DMS53 treated with DMSO at 0.1 percent for 48 hours (cell line): ENCODE data around the gene SV2C.

Experiments
- DNase-seq: peaks from one replicate; lab custom pipeline; 2025; ENCODE audit not compliant: unreplicated experiment; lab: John Stamatoyannopoulos, UW

The SV2C gene

DNA sequence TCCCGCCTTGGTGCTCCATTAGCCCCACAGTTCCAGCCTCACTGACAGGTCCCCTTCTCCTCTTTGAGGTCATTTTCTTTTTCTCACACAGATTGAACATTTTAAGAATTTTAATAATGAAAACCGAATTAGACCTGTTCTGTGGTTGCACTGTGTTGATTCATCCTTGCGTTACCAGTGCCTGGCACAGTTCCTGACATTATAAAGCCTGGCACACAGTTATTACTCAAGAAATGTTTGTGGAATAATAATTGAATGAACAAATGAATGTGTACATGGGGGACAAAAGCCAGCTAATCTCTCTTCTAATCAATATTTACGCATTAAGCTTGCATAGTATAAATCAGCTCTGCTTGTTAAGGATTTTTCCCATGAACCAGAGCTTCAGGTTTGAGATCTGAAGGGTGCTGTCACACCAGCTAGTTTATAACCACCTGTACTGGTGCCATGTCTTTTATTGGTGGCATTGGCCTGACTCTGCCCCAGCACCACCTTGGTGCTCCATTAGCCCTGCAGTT, 80.0 kb downstream of the SV2C start:
- DNase-seq, result no peak

DNA sequence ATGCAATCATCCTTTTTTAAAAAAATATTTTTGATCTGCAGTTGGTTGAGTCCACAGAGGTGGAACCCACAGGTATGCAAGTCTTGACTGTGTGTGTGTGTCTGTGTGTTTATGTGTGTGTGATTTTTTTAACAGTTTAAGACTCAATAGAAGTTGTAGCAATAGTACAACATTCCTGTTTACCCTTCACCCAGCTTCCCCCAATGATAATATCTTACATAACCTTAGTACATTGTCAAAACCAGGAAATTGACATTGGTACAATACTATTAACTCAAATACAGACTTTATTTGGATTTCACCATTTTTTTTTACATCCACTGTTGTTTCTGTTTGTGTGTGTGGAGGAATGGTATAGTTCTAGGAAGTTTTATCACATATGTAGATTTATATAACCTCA, 81.8 kb downstream of the SV2C start:
- DNase-seq, result no peak

DNA sequence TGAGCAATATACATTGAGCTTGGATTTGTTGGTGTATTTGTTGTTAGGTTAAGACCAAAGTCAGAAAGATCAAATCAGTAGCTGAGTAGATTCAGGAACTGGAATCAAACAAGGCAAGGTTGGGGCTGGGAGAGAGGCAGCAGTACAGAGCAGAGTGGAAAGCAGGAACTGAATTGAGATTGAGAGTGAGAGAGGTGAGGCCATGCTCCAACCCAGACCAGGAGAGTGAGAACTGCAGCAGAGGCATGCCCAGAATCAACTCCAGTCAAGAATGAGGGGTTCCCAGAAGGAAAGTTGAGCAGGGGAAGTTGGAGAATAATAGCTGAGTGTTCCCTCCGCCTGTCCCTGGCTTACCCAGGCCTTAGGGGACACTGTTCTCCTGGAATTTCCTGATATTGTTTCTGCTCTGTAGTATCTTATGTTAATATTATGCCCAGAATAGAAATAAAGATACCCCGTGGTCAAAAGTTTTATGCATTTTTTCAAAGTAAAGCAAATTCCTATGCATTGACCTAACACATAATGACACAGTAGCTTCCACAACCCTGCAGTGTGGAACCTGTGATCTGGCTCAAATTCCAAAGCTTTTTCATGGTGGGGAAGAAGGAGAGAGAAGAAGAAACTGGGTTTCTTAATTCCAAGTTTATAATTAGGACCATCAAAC, 82.7 kb downstream of the SV2C start:
- no peak for DNase-seq

DNA sequence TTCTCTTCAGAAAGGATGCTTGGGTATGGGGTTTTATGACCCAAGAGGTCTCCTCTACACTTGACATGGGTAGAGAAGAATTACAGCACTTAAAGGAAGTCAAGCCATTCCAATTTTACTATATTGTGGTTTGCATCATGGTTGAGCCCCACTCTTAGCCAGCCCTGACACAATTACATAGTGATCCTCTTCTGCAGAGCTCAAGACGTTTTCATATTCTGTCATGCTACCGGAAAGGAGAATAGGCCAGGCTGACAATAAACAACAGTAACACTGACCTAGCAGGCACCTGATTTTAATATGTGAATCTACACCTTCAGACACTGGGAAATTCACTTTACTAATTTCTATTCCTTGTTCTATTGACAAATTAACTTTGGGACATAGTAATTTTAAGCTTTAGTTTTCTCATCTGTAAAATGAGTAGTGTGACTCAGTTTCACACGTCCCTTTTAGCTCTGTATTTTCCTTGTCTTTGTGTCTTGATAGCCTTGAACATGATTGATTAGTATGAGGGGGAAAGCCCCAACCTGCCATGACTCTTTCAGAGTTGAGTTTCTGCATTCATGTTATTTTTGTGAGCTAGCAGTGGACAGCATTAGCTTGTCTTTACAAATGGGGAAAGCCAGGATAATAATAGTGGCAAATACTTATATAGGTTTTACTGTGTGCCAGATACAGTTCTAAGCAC, 83.8 kb downstream of the SV2C start:
- no peak for DNase-seq

DNA sequence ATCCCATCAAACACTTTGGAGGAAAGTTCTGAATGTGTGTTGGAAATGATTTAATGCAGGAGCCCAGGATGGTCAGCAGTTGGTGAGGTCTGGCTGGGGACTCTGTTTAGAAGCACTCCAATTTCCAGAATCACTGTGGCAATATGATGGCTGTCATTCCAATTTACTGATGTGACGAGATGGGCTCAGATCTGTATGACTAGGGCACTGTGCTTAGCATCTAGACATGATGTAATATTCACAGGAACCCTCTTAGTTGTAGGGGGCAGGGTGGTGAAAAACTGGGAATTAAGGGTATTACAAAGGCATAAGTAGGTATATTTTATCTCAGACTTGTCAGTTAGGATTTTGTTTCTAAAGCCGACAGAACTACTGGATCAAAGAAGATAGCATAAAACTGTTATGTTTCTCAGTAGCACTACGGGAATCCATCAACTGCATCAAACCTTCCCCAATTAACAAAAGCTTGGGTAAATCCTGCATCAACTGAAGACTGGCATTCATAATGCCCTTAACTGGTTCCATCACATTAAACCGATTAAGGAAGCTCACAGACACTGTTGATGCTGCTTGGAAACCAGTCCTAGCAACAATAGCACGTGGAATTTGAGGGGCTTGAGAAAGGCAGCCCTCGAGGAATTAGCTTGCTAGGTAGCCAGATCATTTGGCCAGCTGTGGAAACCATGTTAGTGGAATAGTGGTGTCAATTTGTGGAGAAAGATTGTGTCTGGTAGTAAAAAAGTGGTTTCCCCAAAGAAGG, 86.1 kb downstream of the SV2C start:
- DNase-seq, result no peak

DNA sequence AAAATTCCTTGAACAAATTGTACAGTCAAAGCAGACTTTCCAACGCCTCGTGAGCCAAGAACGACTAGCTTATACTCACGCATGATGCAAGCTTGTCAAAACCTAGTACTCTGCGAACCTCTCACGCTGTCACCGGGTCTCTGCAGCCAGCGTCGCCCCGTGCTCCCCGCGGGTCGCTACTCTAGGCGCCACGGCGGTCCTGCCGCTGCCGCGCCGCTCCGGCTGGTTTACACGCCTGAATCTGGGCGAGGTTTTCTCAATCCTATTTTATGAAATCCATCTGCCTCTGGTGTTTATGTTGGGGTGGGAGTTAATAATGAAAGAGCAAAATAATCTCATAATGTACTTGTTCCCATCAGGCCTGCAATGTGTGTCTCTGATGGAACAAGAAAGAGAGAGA, 90.9 kb downstream of the SV2C start:
- no peak for DNase-seq

DNA sequence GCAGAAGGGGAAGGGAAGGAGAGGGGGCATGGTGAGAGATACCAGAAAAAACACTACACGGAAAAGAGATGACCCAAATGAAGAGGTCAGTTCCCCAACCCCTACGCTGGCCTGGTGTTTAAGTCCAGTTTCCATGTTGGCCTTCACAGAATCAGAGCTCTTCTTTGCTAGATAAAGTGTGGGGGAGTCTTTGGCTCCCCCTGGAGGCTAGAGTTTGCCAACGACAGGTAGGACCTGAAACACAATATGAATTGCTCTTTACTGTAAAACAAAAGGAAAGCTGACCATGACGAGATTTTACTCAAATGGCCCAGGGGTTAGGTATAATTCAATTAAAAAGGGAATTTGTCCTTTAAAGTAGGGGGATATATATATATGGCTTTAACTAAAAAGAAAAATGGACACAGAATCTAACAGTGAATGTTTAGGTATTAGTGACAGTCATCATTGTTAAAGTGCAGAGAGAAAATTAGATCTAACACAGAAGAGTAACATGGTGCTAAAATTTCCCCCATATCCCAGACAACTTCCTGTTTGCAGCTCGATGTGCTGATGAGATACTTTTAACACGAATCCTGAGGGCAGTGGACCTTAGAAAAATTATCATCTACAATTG, 92.0 kb downstream of the SV2C start:
- peak; percentile 64 for DNase-seq

DNA sequence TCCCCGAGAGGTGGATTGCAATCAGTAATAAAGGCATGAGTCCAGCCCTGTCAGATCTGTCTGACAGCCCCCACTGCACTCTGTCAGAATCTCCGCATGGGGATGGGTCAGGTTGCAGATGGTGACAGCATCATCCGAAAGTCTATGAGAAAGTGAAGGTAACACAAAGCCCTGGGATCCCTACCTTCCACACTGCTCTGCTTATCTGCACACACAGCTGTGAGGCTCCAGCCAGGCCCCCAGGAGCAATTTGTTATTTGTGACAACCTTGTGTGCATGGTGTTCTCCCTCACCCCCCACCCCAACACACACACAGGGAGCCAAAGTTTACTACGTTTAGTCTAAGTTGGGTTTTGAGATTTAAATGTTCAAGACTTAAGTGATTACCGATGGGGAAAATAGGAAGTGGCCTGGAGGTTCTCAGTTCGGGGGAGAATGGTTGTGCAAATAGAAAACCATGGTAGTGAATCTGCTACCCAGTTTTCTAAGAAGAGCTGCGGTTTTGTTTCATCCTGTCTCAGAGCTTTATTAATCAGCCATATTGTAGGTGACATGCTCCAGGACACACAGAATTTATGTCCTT, 92.7 kb downstream of the SV2C start:
- no peak for DNase-seq

DNA sequence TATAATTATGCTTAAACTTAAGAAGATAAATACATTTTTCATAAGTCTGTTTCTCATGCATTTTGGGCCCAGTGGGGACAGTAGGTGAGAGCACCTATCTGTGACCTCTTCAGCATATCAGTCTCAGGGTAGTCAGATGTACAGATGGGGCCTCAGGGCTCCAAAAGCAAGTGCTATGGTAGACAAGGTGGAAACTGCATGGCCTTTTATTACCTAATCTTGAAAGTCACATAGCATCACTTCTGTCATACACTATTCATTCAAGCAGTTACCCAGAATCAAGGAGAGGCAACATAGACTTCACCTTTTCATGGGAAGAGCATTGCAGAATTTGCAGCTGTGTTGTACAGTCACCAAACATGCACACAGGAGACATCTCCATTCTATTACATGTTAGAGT, 94.8 kb downstream of the SV2C start:
- no peak for DNase-seq

DNA sequence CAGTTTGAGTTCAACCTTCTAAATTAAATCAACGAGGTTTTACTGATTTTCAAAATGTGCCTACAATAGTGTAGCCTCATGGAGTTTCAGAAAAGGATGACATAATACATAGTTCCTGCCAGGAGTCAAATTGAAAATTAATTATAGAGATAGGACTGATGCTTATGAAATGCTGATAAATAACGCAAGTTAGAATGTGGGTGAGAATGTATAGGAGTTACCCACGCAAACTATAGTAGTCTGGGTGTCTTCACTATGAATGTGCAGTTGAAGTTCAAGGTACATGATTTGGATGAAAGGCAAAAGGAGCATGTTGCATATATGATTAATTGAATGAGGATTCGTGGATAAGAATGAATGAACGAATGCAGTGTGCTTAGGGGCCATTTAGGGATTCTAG, 95.7 kb downstream of the SV2C start:
- DNase-seq, result no peak

DNA sequence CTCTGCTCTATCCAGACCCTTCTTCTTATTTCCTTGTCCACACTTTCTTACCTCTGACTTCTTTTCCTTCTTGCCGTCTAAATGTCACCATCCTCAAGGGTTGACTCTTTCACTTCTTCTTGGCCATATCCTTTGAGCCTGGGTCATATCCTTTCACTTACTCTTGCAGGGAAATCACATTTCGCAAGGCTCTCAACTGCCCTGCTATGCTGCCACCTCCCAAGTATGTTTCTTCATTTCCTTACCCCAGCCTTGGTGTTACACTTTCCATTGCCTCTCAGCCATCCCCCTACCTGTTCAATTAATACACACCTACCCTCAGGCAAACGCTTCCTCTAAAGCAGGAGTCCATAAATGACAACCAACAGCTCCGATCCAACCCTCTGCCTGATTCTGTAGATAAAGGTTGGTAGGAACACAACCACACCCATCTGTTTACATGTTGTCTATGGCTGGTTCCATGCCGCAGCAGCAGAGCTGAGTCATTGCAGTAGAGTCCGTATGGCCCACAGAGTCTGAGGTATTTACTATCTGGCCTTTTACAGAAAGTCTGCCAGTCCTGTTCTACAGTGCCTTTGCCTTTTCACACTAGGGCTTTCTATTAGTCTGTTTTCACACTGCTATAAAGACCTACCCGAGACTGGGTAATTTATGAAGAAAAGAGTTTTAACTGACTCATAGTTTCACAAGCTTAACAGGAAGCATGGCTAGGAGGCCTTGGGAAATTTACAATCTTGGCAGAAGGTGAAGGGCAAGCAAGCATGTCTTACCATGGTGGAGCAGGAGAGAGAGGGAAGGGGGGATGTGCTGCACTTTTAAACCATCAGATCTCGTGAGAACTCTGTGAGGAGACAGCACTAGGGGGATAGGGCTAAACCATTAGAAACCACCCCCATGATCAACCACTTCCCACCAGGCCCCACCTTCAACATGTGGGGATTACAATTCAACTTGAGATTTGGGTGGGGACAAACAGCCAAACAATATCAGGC, 97.9 kb downstream of the SV2C start:
- no peak for DNase-seq

DNA sequence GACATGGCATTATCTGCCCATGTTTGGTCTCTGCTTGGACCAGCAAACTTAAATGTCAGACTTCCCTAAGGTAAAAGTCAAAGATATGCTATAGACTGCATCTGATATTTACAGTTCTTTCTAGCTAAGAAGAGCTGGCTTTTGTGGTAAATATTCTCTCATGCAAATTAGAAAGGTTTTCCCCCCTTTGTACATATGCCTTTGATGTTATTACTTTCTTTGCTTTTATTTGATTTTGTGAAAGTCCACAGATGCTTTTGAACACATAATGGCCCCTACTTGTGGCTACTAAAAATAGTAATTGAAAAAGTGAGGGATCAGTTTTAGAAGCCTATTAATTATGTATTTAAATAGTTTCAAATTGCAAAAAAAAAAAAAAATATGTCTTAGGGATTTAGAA, 104.2 kb downstream of the SV2C start:
- DNase-seq, result no peak

DNA sequence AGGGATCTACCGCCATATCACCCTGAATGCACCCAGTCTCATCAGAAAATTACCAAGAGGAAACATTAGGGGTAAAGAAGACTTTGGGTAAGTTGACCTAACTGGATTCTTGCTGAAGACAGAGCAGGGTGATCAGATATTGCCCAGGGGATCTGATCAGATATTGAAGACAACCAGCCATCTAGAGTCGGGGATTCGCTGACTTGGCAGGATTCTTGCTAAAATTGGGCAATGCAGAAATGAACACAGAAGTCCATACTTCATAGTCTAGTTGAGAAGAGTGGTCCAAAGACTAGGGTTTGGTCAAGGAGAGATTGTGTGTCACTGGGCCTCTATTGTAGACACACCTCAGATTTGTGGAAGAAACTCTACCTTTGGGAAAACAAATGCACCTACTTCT, 107.2 kb downstream of the SV2C start:
- no peak for DNase-seq

DNA sequence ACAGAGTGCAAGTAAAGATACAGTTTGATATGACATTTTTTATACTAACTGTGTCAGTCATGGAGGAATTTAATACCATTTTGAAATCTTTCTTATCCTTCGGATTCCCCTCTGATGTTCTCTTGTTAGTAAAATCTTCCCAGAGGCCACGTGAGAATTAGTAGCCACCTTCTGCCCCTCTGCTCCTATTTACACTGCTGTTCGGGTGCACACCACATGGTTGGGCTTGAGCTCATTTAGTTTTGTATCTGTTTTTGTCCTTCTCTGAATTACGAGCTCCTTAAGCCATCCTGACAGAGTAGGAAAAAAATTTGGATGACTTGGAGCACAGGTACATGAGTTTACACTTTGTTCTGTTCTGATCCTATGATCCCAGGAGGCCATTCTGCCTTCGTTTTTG, 109.7 kb downstream of the SV2C start:
- no peak for DNase-seq

DNA sequence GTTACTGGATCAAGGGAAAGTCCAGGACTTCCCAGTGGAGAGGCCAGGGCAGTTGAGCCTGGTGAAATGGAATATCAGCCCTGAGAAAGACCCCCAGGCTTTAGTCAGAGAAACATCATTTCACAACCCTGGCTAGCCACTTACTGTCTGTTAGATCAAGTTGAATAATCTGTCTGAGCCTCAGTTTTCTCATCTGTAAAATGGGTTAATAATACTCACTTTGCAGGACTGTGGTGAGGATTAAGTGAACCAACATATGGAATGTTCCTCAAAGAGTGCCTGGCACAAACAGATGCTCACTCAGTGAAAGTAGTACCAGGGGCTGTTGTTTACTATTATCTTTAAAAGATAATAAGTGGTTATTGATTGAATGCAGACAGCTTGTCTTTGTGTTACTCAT, 110.5 kb downstream of the SV2C start:
- no peak for DNase-seq

DNA sequence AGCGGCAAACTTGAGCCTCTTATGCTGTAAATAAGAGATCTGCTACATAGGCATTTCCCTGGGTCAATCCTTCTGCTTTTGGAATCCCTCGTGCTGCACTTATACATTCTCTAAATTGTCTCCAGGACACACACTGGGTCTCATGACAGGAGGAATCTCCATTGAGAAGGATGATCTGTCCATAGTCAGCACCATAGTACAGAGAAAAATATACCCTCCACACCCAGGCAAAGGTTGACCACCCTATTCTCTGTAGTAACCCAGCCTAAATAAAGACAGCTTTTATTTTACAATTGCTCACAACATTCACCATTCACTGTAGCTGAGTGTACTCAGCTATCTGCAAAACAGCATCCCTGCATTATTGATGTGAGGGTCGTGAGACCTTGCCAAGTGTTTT, 111.2 kb downstream of the SV2C start:
- no peak for DNase-seq

DNA sequence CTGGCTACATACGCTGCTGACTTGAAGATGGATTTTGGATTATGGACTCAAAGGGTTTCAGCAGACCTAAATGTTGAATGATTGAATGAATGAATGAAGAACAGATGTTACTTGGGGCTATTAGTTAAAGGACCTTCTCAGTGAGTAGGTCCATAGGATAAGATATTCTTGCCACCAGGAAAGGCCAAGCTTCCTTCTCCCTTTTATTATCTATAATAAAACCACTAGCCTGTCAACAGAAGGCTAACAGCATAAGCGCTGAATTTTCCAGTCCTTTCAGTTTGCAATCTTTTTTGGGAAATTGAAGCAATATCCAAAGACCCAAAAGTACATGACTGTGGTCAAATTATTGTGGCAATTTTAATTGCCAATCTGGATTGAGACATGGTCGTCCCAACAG, 113.3 kb downstream of the SV2C start:
- DNase-seq, result no peak

DNA sequence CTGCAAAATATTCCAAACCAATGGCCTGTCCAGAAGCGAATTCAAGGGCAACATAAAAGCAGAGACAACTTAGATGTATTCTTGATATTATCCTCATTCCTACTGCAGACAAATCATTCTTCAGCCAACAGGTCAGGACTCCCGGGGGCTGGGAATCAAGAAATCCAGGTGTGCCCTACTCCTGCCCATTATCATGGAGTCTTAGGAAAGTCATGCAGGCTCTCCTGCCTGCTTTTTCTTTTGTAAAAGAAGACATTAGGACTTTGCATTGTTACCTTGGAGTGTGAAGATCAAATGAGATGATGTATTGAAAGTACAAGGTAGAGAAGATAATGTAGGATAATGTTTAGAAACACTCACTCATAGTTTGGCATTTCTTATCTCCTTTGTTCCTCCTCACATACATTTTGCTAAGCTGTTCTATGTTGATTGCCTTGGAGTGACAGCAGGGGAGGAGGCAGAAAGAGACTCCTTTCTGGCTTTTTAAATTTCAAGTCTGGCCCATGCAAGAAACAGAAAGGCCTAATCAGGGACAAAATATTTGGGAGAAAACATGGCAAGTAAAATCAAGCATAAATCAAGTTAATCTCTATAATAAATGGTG, 113.8 kb downstream of the SV2C start:
- no peak for DNase-seq

DNA sequence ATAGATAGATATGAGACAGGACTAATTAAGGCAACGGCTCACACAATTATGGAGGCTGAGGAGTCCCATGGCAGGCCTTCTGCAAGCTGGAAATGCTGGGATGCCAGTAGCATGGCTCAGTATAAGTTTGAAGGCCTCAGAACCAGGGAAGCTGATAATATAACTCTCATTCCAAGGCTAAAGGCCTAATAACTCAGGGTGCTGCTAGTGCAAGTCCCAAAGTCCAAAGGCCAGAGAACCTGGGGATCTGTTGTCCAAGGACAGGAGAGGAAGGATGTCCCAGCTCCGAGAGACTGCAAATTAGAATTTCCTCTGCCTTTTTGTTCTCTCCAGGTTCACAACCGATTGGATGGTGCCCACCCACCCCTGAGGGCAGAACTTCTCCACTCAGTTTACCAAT, 114.5 kb downstream of the SV2C start:
- no peak for DNase-seq
